GM20431 (cell line): ENCODE measurements around the gene THOC5.
"Not testable (repeated sequence)": the region's sequence is repeated elsewhere in the genome, so short reads cannot be mapped to it uniquely, and the experiment has no call there.

Source experiments
- in situ Hi-C: fragments of 300-500 bp; cut with MseI, MboI; formaldehyde crosslinking; loops from one replicate; pipeline ENCODE4 v1.15.0; 2020; ENCODE audit warnings: low sequenced_read_pairs; ENCODE audit not compliant: unreplicated experiment

Gene THOC5

DNA sequence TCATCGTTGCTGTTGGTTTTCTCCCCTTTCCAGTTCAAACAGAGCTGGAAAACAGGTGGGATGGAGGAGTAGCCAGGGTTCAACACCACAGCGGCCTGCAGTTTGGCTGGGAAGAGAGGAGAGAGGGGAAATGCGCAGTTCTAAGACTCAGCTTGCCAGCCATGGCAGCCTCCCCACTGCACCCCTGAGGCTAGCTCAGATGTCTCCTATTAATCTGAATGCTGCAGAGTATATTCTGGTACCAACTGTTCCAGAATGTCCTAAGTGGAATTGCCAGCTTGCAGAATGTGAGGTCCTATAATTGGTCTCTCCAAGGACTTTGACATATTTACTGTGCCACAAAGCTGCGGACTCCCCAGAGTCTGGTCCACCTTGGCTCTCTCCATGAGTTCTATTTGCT lies 41.5 kb downstream of the THOC5 start:
- in situ Hi-C loops, result no loop called here

DNA sequence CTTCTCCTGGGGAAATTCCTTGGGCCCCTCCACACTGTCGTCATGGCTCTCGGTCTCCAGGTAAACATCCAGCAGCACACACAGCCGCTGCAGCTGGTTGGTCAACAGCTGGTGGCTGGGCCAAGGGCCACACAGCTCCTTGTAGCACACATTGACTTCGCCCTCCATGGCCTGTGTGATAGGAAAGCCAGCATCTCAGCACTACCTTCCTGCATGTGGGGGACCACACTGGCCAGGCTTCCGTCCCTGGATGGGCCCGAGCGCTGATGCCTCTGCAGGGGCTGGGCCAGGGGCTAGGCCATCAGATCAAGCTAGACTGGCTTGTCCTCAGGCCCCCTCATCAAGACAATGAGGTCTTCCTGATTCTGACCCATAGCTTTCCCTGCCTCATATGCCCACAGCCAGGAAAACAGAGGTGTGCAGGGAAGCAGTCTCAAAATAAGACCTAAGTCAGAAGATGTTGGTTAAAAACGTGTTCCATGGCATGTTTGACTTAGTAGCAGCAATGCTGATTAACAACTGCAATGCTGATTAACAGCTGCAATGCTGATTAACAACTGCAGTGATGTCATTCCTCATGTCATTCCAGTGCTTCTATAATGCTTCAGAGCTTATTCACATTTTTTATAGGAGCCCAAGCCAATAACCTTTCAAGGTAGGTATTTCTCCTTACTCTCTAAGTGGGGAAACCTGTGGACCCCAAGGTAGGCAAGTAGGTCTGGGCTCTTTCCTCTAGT lies 42.3 kb downstream of the THOC5 start:
- in situ Hi-C loops, result no loop called here

DNA sequence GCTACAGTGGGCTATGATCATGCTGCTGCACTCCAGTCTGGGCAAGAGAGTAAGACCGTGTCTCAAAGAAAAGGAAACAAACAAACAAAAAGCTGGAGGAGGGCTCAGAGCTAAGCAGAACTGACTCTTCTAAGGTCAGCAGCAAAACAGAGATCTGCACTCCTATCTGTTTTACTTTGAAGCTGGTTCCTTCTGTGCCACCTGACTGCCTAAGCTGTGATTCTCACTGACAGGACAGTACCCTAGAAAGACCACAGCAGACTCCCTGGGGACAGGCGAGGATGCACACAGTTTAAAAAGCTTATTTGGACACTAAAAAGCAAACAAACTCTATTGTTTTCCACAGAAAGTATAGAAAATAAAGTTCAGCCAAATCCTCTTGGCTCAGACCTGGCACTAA lies 43.0 kb downstream of the THOC5 start:
- in situ Hi-C loops, result no loop called here

DNA sequence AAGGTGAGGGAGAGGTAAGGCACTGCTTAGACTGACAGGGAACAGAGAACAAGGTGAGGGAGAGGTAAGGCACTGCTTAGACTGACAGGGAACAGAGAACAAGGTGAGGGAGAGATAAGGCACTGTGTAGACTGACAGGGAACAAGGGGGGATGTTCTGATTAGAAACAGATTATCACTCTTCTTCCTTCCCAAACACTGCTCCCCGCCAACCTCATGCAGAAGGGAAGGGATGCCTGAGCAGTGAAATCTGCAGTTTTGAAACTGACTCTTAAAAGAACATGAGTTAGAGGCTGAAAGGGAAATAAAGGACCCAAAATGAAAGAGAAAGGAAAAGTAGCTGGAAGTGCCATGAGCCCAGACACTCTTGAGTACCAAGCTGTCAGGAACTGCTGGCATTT lies 43.7 kb downstream of the THOC5 start:
- in situ Hi-C loops, result no loop called here

DNA sequence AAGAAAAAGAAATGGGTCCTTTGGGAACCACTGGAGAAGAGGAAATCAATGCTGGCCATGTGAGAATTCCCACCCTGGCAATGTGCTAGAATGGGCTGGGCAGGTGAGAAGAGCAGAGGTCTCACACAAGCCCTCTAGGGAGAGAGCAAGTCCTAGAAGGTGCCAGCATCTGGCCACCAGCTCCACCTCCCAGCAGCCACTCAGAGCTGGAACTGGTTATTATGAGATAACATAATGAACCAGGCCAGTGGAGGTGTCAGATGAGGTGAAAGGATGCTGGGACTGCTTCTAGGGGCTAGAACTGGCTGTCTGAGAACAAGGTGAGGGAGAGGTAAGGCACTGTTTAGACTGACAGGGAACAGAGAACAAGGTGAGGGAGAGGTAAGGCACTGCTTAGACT lies 44.3 kb downstream of the THOC5 start:
- in situ Hi-C loops, result no loop called here

DNA sequence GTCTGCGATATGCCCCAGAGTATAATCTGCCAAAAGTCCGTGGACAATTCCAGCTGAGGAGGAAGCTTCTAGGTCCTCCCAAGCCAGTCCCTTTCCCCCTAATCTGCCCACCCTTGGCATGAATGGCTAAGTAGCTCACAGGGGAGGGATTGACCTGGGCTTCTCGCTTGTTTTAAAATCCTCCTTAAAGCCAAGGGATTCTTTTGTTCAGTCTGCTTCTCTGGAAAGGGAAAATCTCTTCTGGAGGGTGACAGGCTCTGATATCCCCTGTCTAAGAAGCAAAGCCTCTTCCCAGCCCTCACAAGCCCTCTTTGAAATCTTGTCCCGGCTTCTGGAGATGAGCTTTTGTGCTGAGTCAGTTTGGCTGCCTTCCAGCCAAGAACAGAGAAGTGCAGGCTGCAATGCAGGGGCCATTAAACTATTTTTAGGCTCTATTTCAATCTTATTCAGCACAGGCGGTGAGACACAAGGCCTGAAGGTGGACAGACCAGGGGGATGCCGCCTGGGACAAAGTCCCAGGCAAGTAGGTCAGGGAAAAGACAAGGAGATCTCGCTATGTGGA lies 49.7 kb downstream of the THOC5 start:
- in situ Hi-C loops, result no loop called here

DNA sequence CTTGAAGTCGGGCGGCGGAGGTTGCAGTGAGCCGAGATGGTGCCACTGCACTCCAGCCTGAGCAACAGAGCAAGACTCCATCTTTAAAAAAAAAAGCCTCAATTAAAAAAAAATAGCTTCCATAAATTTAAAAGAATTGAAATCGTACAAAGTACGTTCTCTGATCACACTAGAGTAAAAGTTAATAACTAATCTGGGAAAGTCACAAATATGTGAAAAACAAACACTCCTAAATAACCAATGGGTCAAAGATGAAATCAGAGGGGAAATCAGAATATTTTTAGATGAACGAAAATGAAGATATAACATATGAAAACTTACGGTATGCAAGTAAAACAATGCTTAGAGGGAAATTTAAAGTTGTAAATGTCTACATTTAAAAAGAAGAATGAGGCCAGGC lies 53.7 kb downstream of the THOC5 start:
- in situ Hi-C loops, result no loop called here

DNA sequence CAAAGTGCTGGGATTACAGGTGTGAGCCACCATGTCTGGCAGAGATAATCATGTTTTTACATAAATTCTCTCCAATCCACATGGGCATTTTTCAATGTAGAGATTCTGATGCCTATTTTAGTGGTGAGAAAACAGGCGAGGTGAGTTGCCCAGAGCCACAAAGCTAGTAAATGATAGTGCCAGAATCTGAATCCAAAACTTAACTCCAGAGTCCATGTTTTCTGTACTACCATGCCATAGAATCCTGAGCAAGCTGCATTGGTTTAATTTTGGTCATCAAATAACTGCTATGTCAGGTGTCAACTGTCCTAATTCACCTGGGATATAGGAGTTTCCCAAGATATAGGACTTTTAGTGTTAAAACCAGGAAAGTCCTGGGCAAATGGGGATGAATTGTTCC lies 59.9 kb downstream of the THOC5 start:
- in situ Hi-C loops, result no loop called here

DNA sequence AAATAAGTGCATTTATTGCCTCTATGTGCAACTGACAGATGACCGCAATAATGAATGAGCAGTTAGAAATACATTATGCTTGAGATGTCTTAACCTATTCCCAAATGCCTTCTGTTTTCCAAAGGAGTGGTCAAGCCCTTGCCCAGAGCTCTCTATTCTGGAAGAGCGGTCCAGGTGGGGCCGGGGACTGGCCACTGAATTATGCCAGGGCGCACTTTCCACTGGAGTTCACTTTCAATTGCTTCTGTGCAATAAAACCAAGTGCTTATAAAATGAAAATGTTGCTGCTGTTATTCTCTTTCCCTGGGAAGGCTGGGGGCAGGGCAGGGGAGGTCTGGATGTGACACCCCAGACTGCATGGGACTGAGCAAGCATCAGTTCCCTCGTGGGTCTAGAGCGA lies 62.5 kb downstream of the THOC5 start:
- in situ Hi-C loops, result no loop called here

DNA sequence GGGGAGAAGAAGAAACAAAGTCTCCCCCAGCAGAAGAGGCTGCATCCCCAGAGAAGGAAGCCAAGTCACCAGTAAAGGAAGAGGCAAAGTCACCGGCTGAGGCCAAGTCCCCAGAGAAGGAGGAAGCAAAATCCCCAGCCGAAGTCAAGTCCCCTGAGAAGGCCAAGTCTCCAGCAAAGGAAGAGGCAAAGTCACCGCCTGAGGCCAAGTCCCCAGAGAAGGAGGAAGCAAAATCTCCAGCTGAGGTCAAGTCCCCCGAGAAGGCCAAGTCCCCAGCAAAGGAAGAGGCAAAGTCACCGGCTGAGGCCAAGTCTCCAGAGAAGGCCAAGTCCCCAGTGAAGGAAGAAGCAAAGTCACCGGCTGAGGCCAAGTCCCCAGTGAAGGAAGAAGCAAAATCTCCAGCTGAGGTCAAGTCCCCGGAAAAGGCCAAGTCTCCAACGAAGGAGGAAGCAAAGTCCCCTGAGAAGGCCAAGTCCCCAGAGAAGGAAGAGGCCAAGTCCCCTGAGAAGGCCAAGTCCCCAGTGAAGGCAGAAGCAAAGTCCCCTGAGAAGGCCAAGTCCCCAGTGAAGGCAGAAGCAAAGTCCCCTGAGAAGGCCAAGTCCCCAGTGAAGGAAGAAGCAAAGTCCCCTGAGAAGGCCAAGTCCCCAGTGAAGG lies 64.3 kb downstream of the THOC5 start:
- in situ Hi-C loops, result not testable (repeated sequence)

DNA sequence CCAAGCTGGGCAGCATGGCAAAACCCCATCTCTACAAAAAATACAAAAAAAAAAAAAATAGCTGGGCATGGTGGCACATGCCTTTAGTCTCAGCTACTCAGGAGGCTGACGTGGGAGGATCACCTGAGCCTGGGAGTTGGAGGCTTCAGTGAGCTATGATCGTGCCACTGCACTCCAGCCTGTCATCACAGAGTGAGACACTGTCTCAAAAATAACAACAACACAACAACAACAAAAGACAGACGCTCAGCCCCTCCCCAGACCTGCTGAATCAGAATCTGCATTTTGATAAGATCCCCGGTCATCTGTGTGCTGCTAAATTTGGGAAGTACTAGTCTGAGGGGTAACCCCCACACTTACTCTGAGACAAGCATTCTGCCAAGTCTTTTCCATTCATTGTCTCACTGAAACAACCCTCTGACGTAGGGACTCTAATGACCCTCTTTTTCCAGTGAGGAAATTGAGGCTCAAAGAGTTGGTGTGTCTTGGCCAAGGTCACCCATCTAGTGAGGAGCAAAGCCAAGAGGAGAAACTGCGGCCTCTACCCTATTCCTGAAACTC lies 66.1 kb downstream of the THOC5 start:
- in situ Hi-C loops, result no loop called here

DNA sequence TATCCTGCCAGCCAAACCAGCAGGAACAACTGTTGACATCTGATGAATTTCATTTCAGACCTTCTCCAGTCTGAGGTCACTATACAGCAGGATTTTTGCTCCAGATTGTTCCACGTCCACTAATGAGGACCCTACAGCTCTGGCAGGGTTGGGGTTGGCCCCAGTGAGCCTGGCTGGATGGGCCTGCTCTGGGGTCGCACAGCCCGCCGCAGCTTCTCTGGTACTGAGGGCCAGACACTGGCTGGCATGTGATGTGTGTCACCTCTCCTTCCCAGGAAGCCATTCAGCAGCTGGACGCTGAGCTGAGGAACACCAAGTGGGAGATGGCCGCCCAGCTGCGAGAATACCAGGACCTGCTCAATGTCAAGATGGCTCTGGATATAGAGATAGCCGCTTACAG lies 68.1 kb downstream of the THOC5 start:
- in situ Hi-C loops, result no loop called here

DNA sequence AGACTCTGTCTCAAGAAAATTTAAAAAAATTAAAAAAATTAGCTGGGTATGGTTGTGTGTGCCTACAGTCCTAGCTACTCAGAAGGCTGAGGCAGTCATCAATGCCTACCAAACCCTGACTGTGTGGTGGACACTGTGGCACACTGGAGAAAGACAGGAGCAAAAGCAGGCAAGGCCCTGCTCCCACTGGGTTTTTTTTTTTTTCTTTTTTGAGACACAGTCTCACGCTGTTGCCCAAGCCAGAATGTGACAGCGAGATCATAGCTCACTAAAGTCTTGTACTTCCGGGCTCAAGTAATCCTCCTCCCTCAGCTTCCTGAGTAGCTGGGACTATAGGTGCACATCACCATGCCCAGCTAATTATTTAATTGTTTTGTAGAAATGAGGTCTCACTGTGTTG lies 68.9 kb downstream of the THOC5 start:
- in situ Hi-C loops, result no loop called here

DNA sequence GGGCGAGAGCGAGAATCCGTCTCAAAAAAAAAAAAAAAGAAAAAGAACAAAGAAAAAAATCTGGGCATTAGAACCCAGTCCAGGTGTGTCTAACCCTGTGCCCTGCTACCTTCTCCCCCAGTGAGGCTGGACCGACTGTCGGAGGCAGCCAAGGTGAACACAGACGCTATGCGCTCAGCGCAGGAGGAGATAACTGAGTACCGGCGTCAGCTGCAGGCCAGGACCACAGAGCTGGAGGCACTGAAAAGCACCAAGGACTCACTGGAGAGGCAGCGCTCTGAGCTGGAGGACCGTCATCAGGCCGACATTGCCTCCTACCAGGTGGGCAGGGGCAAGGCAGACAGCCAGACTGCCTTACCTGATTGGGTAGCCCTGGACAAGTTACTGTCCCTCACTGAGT lies 70.3 kb downstream of the THOC5 start:
- in situ Hi-C loops, result no loop called here

DNA sequence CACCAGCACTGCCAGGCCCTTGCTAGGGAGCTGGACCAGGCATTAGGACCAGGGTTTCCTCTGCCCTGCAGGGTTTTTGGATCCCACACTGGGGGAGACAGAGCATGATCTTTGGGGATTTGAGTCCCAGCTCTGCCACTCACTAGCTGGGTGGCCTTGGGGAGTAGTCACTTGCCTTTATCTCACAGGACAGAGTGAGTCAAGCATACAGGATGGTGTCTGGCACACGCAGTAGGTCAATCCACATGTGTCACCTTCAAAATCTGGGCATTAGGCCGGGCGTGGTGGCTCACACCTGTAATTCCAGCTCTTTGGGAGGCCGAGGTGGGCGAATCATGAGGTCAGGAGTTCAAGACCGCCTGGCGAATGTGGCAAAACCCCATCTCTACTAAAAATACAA lies 70.8 kb downstream of the THOC5 start:
- in situ Hi-C loops, result no loop called here

DNA sequence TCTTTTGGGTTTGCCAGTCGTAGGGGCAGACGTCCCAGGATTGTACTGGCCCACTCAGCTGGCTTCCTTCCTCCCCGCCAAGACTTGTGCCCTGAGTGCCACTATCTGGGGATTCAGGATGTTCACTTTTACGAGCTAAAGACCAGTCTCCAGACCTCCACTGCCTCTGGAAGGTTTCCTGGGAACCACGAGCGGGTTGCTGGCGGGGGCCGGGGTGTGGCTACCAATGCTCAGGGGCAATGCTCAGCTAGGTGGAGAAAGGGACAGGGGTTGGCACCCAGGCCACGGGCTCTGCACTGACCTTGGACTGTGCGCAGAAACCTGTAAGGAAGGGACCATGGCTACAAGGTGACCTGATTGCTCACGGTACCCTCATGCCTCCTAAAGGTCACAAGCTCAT lies 71.3 kb downstream of the THOC5 start:
- in situ Hi-C loops, result no loop called here

DNA sequence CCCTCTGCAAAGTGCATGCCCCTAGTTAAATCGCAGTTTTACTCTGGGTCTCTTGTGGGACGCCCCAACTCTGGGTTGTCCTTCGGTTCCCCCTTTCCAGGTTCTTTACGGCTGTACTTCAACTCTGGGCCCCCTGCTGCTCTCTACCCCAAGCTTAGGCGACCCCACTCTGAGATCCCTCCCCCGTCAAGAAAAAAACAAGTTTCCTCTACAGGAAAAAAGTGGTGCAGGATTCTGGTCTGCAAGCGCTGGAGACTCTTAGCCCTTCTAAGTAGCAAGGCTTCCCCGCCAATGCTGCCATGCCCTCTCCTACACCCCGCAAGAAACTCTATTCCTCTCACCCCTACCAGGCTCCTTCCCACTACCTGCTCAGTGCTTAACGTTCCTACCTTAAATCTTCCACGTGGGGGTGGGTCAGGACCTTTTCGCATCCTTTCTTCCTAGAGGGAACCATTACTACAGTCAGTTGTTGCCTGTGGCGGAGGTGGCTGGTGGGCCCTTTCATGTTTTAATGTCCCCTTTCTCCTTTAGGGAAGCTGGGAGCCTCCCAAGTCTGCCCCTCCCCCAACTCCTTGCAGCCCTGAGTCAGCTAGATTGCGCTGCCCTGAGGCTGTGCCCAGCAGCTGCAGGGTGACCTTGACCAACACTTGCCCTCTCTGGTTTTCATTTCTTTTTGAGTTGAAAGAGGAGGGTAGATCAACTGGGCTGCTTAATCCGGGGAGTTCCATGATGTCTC lies 72.1 kb downstream of the THOC5 start:
- in situ Hi-C loops, result no loop called here

DNA sequence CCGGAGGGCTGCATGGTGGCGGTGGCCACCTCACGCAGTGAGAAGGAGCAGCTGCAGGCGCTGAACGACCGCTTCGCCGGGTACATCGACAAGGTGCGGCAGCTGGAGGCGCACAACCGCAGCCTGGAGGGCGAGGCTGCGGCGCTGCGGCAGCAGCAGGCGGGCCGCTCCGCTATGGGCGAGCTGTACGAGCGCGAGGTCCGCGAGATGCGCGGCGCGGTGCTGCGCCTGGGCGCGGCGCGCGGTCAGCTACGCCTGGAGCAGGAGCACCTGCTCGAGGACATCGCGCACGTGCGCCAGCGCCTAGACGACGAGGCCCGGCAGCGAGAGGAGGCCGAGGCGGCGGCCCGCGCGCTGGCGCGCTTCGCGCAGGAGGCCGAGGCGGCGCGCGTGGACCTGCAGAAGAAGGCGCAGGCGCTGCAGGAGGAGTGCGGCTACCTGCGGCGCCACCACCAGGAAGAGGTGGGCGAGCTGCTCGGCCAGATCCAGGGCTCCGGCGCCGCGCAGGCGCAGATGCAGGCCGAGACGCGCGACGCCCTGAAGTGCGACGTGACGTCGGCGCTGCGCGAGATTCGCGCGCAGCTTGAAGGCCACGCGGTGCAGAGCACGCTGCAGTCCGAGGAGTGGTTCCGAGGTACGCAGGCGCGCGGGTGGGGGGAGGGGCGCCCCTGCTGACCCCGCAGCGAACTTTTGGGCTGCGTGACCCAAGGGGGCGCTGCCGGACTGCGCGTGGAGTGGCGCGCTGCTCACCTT lies 72.9 kb downstream of the THOC5 start:
- in situ Hi-C loops, result no loop called here

DNA sequence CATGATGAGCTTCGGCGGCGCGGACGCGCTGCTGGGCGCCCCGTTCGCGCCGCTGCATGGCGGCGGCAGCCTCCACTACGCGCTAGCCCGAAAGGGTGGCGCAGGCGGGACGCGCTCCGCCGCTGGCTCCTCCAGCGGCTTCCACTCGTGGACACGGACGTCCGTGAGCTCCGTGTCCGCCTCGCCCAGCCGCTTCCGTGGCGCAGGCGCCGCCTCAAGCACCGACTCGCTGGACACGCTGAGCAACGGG lies 73.4 kb downstream of the THOC5 start:
- in situ Hi-C loops, result no loop called here
